ENCODE measurements around the gene LOC128125822.

- no peak for TF ChIP-seq CTCF (conservative IDR thresholded peaks at IDR 0.05; ENCODE audit: low read depth in 2 of 2)
- TF ChIP-seq JUNB (IDR thresholded peaks at IDR 0.05; ENCODE audit: unreplicated experiment) = no peak
- no peak for TF ChIP-seq EZH2phosphoT487 (IDR thresholded peaks at IDR 0.05; ENCODE audit: unreplicated experiment)
- TF ChIP-seq EZH2 (IDR thresholded peaks at IDR 0.05; ENCODE audit: low read depth, unreplicated experiment) = no peak
- no peak for TF ChIP-seq REST (IDR thresholded peaks at IDR 0.05; ENCODE audit: unreplicated experiment)
- no peak for TF ChIP-seq CREB1 (CRISPR knock-in tag; IDR thresholded peaks at IDR 0.05; ENCODE audit: low read depth)
Measured at GRCh38 chr6:63584566-63584965, 12.3 kb downstream of the LOC128125822 start.

Data from GM23338 (cell line).